HG03432 (cell line): ENCODE measurements around the gene PRUNE2.

ENCODE experiments used
- ATAC-seq: cut with Tn5 transposase; IDR thresholded peaks from one replicate; pipeline ENCODE4 v1.9.1; 2021; ENCODE audit warnings: mild to moderate bottlenecking, moderate library complexity; ENCODE audit not compliant: unreplicated experiment

The PRUNE2 gene

DNA sequence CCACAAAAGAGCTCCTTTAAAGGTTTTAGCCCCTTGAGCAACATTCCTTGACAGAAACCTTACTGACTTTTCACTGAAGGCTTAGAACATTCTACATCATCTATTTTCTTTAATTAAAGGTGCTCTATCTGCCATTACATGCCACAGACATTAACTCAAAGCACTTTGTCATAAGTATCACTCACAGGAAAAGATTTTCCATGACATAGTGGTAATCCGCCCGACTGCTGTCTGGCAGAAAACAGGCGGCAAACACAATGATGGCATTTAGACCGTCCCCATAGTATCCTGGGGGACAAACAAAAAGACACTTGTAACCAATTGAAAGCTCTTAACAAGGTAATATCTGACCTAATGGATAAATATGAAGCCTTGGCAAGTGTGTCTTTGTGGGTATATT lies 267.9 kb downstream of the PRUNE2 start:
- ATAC-seq = no peak

DNA sequence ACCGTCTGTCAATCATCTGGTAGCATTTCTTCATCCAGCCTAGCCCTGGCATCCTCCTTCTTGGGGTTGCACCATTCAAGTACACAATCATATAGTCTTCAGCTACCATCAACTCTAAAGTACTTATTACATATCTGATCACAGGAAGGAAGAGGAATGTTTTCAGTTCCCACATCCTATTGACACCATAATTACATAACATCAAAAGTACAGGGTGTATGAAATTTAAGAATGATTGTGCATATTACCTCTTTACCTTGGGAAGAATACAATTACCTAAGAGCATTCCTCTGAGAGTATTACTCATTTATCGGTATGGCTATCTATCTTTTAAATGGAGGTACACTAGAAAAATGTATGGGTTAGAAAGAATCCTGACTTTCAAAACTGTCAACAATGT lies 268.5 kb downstream of the PRUNE2 start:
- ATAC-seq = no peak

DNA sequence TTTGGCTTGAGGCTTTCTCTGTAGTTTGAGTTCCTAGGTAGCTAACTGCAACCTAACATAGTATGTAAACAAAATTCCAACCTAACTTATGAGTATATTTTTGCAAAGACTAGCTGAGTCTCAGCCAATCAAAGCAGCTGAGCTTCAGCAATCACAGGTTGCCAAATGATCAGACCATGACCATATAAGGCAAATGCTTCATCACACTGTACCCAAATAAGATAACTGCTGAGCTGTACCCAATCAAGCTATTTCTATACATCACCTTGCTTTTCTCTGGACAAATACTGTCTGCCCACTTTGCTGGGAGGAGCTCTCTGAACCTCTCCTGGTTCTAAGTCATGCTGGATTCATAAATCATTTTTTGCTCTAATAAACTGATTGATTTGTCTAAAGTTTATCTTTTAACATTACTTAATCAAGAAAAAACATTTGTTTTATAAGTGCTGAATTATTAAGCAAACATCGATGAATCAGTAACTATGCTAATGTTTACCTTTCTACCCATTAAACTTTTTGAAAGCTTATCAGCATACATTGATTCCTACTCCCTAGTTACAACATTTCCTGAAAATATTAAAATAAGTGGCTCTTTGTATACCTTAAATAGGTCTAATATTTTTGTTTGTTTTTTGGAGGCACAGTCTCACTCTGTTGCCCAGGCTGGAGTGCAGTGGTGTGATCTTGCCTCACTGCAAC lies 271.4 kb downstream of the PRUNE2 start:
- peak; percentile 72 for ATAC-seq

- ATAC-seq = no peak
These were observed 275.0 kb downstream of the PRUNE2 start for GRCh38 chr9:76630916-76631315.

DNA sequence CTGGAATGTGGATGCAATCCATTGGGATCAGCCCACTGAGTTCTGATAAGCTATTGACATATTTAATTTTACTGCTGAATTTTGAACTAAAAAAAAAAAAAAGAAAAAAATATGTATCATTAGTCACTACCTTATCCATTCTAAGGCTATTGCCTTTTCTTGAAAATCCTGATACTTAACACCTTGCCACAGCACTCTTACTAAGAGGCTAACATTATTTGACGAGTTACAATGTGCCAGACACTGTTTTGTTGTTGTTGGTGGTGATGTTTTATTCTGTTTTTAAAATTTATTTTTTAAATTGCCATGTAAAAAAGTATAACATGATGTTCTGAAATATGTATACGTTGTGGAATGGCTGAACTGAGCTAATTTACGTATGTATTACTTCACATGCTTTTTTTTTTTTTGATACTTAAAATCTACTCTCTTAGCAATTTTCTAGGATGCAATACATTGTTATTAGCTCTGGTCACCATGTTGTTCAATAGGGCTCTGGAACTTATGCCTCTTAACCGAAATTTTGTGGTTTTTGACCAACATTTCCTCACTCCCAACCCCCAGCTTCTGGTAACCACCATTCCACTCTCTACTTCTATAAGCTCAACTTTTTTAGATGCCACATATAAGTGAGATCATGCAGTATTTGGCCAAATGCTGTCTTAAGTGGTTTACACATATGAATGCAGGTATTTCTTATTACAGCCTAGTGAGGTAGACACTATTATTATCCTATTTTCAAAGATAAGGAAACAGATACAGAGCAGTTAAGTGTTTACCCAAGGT lies 276.5 kb downstream of the PRUNE2 start:
- ATAC-seq = no peak

DNA sequence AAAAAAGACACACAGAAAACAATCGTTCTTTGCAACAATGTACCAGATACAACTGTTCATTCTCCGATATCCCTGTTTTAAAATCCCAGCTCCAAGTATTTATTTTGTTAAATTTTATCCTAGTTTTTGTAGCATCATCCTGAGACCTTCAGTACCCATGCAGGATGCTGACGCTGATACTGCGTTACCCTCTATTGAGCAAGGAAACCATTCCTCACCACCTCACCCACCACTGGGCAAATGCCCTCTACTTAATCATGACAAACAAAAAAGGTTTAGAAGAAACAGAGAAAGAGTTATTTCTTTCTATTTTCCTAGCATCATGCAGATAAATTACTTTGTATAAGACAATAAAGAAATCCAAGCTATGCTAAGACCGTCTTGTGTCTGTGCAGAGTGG lies 277.8 kb downstream of the PRUNE2 start:
- ATAC-seq = no peak

- no peak for ATAC-seq
These were observed 278.9 kb downstream of the PRUNE2 start for GRCh38 chr9:76626980-76627379.

DNA sequence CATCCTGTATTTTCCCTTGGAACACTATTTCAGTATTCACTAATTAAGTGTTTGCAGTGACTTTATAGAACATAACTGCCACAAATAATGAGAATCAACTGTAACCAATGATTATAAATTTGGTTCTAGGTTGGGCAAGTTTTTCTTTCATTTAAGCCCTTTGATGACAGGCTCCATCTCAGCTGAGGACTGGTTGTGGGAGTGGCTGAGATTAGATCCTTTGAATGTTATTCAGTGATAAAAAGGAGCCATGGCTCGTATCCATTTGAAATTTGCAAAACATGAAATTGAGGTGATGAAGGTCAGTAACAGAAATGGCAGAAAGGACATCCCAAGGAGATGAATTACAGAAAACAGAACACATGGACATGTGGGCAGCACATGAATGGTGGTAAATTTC lies 279.8 kb downstream of the PRUNE2 start:
- no peak for ATAC-seq

- peak; percentile 96 for ATAC-seq
These were observed 281.4 kb downstream of the PRUNE2 start for GRCh38 chr9:76624391-76625048.

DNA sequence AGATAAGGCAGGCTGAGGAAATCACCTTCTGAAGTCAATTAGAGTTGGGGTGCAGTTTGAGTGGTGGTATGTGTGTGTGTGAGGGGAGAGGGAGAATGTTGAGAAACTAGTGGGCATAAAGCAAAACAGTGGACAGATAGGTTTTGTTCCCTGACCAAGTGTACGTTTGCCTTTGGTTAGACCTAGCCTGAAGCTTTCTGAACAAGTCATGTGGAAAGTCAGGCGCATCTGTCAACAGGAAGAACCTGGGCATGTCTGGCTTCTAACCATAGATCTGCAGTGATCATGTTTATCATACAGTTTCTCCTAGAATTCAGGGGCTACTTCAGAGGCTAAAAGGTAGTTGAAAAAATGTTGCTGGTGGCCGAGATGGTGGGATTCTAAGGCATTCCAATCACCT lies 284.9 kb downstream of the PRUNE2 start:
- no peak for ATAC-seq

- ATAC-seq = no peak
These were observed 285.3 kb downstream of the PRUNE2 start for GRCh38 chr9:76620581-76620980.

DNA sequence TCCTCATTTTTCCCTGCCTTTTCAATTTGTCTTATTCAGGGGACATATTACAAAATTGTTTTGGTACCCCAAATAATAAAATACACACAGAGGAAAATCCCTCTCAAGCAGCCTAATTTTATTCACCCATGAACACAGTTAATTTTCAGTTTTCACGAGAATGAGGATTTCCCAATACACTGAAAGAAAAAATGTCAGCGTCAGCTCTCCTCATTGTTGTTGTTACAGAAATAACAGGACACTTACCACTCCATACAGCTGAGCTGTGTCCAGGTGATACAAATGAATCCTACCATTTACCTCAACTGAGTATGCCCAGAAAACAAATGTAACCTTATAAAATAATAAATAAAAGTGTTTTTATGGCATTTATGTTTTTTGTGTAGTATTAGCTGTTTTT lies 286.3 kb downstream of the PRUNE2 start:
- ATAC-seq = no peak

DNA sequence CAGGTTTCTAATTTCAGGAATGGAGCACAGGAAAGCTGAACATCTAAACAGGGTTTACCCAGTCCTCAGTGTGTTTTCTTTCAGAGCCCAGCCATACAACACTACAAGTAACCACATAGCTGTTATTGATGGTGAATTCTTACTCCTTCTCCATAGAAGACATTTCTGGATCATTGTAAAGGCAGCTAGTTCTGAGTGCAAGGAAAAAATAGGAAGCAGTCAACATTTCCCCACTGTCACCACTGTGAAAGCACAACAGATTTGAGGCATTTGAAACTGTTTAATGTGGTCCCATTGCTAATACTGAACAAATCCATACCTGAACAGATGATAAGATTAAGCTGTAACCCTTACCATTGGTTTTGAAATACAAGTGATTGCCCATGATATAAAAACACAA lies 286.7 kb downstream of the PRUNE2 start:
- ATAC-seq = no peak

- ATAC-seq = no peak
These were observed 287.2 kb downstream of the PRUNE2 start for GRCh38 chr9:76618762-76619161.

DNA sequence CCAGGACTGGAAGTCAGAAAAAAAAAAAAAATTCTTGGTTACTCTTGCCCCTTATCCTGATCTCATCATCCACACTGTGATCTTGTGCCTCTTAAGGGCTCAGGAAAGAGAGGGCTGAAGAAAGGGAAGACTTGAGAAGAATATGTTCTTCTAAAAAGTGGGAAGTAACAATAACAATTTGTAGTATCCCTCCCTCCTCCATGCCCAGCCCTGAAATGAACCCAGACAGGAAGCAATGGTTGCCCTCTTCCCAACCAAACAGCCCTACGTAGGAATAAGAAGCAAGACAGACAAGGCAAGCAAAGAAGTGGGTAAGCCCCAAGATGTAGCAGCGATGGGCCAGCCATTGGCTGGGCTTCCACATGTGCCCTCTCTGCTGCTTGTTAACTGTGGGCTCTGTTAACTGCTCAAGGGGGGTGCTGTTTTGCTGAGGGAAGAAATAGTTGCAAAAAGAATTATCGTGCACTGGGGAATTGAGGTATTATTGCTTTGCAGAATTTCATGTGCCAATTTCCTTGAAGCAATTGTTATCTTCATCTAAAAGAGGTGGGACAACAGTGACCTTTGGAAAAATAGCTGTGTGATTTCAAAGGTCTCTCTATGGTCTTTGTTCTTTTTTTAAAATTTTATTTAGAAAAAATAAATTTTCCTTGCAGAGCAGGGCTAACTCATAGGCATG lies 288.3 kb downstream of the PRUNE2 start:
- no peak for ATAC-seq

DNA sequence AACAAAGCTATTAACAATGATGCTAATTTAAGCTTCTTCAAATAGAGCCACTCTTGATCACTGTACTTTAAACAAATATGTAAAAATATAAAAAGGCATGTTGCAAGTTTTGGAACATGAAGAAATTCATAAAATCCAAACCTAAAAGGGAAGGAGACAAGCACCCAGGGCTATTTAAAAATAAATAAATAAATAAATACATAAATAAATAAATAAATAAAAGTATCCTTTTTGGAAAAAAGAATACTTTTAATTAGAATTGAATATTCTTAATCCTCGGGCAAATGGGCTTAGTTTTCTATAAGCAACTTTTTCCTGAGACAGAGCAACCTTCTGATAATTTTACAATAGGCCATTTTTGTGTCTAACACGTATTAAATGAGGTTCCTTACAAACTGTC lies 289.1 kb downstream of the PRUNE2 start:
- no peak for ATAC-seq

GRCh38 chr9:76615177-76615603 lies 290.7 kb downstream of the PRUNE2 start:
- ATAC-seq = no peak

GRCh38 chr9:76613974-76614373 lies 291.9 kb downstream of the PRUNE2 start:
- ATAC-seq = no peak

- no peak for ATAC-seq
These were observed 292.6 kb downstream of the PRUNE2 start for GRCh38 chr9:76613150-76613781.

DNA sequence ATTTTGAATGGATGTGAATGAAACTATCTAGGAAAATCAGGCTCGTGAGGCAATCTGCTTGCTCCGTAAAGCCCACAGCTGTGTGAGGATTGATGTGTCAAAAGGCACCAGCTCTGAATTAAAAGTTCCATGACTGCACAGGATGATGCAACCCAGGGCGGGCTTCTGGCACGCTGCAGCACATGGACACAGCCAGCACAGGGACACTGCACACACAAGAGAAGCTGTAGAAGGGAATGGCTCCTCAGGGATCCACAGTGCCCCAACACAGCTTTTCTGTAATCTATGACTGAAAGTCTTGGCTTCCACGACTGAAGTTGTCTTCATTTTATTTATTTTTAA lies 295.9 kb downstream of the PRUNE2 start:
- ATAC-seq = no peak
